SK-N-SH (cell line): ENCODE measurements around the gene ZNF429. TPM values are rescaled to one million over a fixed set of nuclear protein-coding genes. Genes with fewer than 3 reads are reported as not detected.

Source experiments
- CTCF ChIA-PET: fragments of 300-600, 350-600 bp; formaldehyde crosslinking; extraction: SDS; loops from one replicate; lab custom pipeline; 2021; lab: Yijun Ruan, JAX
- POLR2A ChIA-PET: fragments of 350-600 bp; sonication (Branson Sonifier 250); formaldehyde crosslinking; extraction: SDS; loops from one replicate; lab custom pipeline; 2020; ENCODE audit warnings: antibody characterized with exemption, inconsistent platforms; lab: Yijun Ruan, JAX
- DNase-seq: peaks from one replicate; pipeline ENCODE4 v3.0.0; 2012
- H2AFZ ChIP-seq: fragments of 200-600 bp; sonication (generic); 2 replicates; pipeline ENCODE4 v1.8.1; 2016; ENCODE audit warnings: antibody characterized with exemption, mild to moderate bottlenecking, low read depth
- H3F3A ChIP-seq: fragments of 200-600 bp; sonication (generic); replicated peaks from 2 replicates; pipeline ENCODE3; 2016; ENCODE audit warnings: antibody characterized with exemption, mild to moderate bottlenecking; ENCODE audit not compliant: insufficient read depth
- H3K27ac ChIP-seq, 2 experiments: fragments of 200-500 bp in 1 of 2; fragments of 200-600 bp in 1 of 2; sonication (Bioruptor generic) in 1 of 2; sonication (generic), shearing (Covaris generic) in 1 of 2; 2 replicates each; pipeline versions ENCODE4 v1.5.1 to v1.6.1; 2014 to 2016; ENCODE audit warnings: low read depth in 2 of 2, inconsistent platforms in 1 of 2, low read length in 1 of 2, mild to moderate bottlenecking in 1 of 2, mixed read lengths in 1 of 2
- H3K27me3 ChIP-seq: fragments of 200-600 bp; sonication (generic), shearing (Covaris generic); 2 replicates; pipeline ENCODE4 v1.6.1; 2016; ENCODE audit warnings: mixed run types; ENCODE audit not compliant: insufficient read depth
- H3K36me3 ChIP-seq, 2 experiments: fragments of 200-500 bp in 1 of 2; fragments of 200-600 bp in 1 of 2; sonication (Bioruptor generic) in 1 of 2; sonication (generic) in 1 of 2; replicated peaks in 1 of 2; 2 replicates each; pipeline versions ENCODE3 to v1.5.1; 2014 to 2016; ENCODE audit warnings: low read length in 1 of 2, mild to moderate bottlenecking in 1 of 2; ENCODE audit not compliant: insufficient read depth in 2 of 2, control insufficient read depth in 1 of 2
- H3K4me1 ChIP-seq, 2 experiments: fragments of 200-500 bp in 1 of 2; fragments of 200-600 bp in 1 of 2; sonication (Bioruptor generic) in 1 of 2; sonication (generic), shearing (Covaris generic) in 1 of 2; 2 replicates each; pipeline versions ENCODE4 v1.5.1 to v1.6.1; 2014 to 2016; ENCODE audit warnings: low read depth in 1 of 2, low read length in 1 of 2, mixed run types in 1 of 2; ENCODE audit not compliant: insufficient read depth in 2 of 2, control insufficient read depth in 1 of 2
- H3K4me2 ChIP-seq: fragments of 200-600 bp; sonication (generic), shearing (Covaris generic); 2 replicates; pipeline ENCODE4 v1.6.1; 2017; ENCODE audit warnings: mixed run types
- H3K4me3 ChIP-seq, 2 experiments: fragments of 200-500 bp in 1 of 2; fragments of 200-600 bp in 1 of 2; sonication (Bioruptor generic) in 1 of 2; sonication (generic), shearing (Covaris generic) in 1 of 2; 2 replicates each; pipeline versions ENCODE4 v1.5.1 to v1.8.1; 2014 to 2016; ENCODE audit warnings: low read depth in 2 of 2, inconsistent platforms in 1 of 2, low read length in 1 of 2, mild to moderate bottlenecking in 1 of 2, mixed read lengths in 1 of 2, moderate library complexity in 1 of 2
- H3K79me2 ChIP-seq: fragments of 200-600 bp; sonication (generic); 2 replicates; pipeline ENCODE4 v1.8.1; 2017; ENCODE audit warnings: mild to moderate bottlenecking; ENCODE audit not compliant: insufficient read depth
- H3K9ac ChIP-seq: fragments of 200-600 bp; sonication (generic); 2 replicates; pipeline ENCODE4 v1.6.1; 2017; ENCODE audit warnings: mixed run types
- H3K9me2 ChIP-seq: fragments of 200-600 bp; sonication (generic); 2 replicates; pipeline ENCODE4 v1.6.1; 2017; ENCODE audit warnings: mixed run types
- H3K9me3 ChIP-seq: fragments of 200-600 bp; sonication (generic); 2 replicates; pipeline ENCODE4 v1.6.1; 2017; ENCODE audit warnings: mixed run types, mild to moderate bottlenecking, moderate library complexity
- H4K20me1 ChIP-seq: fragments of 200-600 bp; sonication (generic); 2 replicates; pipeline ENCODE4 v1.6.1; 2017; ENCODE audit warnings: mild to moderate bottlenecking, mixed run types; ENCODE audit not compliant: insufficient read depth
- EZH2phosphoT487 ChIP-seq: fragments of 200-600 bp; sonication (generic); IDR thresholded peaks from 2 replicates; pipeline ENCODE4 v1.6.1; 2017; ENCODE audit warnings: low read depth, mixed run types, mild to moderate bottlenecking, antibody characterized with exemption, moderate library complexity, borderline replicate concordance
- FOXJ3 ChIP-seq: sonication (generic); formaldehyde crosslinking; IDR thresholded peaks from 2 replicates; pipeline ENCODE4 v1.5.1; 2020; ENCODE audit warnings: mild to moderate bottlenecking, missing genetic modification reagents
- GABPA ChIP-seq: IDR thresholded peaks from 2 replicates; pipeline ENCODE4 v1.4.0; 2012; ENCODE audit warnings: low read depth, mild to moderate bottlenecking
- MEF2A ChIP-seq: IDR thresholded peaks from 2 replicates; pipeline ENCODE4 v1.4.0; 2012; ENCODE audit warnings: low read depth, borderline replicate concordance
- NRF1 ChIP-seq: IDR thresholded peaks from 2 replicates; pipeline ENCODE4 v1.6.1; 2012; ENCODE audit warnings: low read depth, mild to moderate bottlenecking, low read length
- POLR2AphosphoS5 ChIP-seq: IDR thresholded peaks from 2 replicates; pipeline ENCODE4 v1.6.1; 2012; ENCODE audit warnings: low read depth, low read length
- RAD21 ChIP-seq: IDR thresholded peaks from 2 replicates; pipeline ENCODE4 v1.6.1; 2012; ENCODE audit warnings: mild to moderate bottlenecking, low read length
- RCOR1 ChIP-seq: fragments of 150-350 bp; IDR thresholded peaks from 2 replicates; pipeline ENCODE4 v1.6.1; 2017; ENCODE audit warnings: antibody characterized with exemption, low read length
- RXRA ChIP-seq: IDR thresholded peaks from 2 replicates; pipeline ENCODE4 v1.4.0; 2012; ENCODE audit warnings: low read depth, mild to moderate bottlenecking, borderline replicate concordance
- SMC3 ChIP-seq: IDR thresholded peaks from 2 replicates; pipeline ENCODE4 v1.6.1; 2012; ENCODE audit warnings: low read depth, low read length, improper control_type of control experiment
- TAF1 ChIP-seq: IDR thresholded peaks from 2 replicates; pipeline ENCODE4 v1.6.1; 2012; ENCODE audit warnings: low read depth, mild to moderate bottlenecking, low read length, moderate library complexity, borderline replicate concordance
- ZBTB33 ChIP-seq: IDR thresholded peaks from 2 replicates; pipeline ENCODE4 v1.4.0; 2012; ENCODE audit warnings: low read depth, borderline replicate concordance
- WGBS: methylation state at CpG from one replicate; pipeline ENCODE4 v1.1.6; 2017; ENCODE audit warnings: low lambda C conversion rate; 5-methylcytosine and 5-hydroxymethylcytosine counted together
- polyA plus RNA-seq, 3 experiments: library from polyadenylated mRNA; depleted of rRNA; stranded (reverse); fragments of >200 nt; gene quantifications; 2 replicates each; pipeline ENCODE4 v1.2.3, GENCODE V29; 2012
- TF ChIP-seq, protein P1 (sequence below): IDR thresholded peaks from 2 replicates; pipeline ENCODE4 v1.6.1; 2012; ENCODE audit warnings: mild to moderate bottlenecking, low read depth, low read length, moderate library complexity
- TF ChIP-seq, protein P2 (sequence below): IDR thresholded peaks from 2 replicates; pipeline ENCODE4 v1.4.0; 2012; ENCODE audit warnings: low read depth
- TF ChIP-seq, protein P3 (sequence below): fragments of 200-600 bp; sonication (generic); IDR thresholded peaks from 2 replicates; pipeline ENCODE4 v1.6.1; 2017; ENCODE audit warnings: antibody characterized with exemption, mild to moderate bottlenecking, moderate library complexity

ZNF429 gene
- polyA plus RNA-seq, 1 of the 3 experiments (the other 2 are of a cell fraction): 5.6 TPM

DNA sequence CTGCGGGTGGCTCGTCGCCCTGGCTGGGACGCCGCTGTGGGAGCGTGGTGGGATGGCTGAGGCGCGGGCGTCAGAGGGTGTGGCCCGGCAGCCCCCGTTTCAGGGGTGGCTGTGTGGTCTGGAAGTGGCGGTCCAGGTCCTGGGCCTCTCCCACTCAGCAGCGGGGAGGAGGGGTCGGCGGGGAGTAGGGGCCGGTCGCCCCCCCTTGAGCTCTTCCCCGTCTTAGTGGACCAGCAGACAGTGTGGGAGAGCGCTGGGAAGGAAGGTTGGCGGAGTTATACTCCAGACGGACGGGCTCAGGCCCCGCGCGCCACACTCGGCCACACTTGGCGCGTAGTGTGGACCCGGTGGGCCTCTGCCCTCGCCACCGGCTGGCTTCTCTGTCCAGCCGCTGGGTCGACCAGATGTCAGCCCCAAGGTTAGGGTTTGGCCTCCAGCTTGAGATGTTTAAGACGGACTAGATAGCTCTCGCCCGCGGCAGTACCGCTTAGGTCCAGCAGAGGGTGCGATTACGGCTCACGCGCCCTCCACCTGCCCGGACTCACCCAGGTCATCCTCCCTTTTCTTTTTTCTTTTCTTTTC lies 21.7 kb upstream of the ZNF429 start:
- no peak overlapping the region for H3K4me3 ChIP-seq
- H3K9me3 ChIP-seq: no peaks in the 10 kb centered on the region
- H4K20me1 ChIP-seq: no peaks in the 10 kb centered on the region
- H3K79me2 ChIP-seq: no peaks in the 10 kb centered on the region
- ChIA-PET POLR2A (interaction anchor here (1.5 kb wide), 1 partner anchor 22 kb away, joined by 5 read pairs; the partner anchor contains the start of gene ZNF429), CTCF (interaction anchor here (0.6 to 2.7 kb wide), 41 partner anchors 8 to 1236 kb away, joined by 3 to 48 read pairs (median 4); partner anchors contain the start of genes ZNF429 and ZNF431)
- no peak overlapping the region for H3K4me2 ChIP-seq
- H2AFZ ChIP-seq: no peak overlapping the region
- TF ChIP-seq TAF1 (no peak), POLR2AphosphoS5 (no peak), MEF2A (no peak), RCOR1 (no peak), RAD21 (peak; percentile 61), RXRA (no peak), FOXJ3 (CRISPR knock-in tag) (no peak), NRF1 (no peak), SMC3 (peak; percentile 52), GABPA (no peak), EZH2phosphoT487 (no peak), ZBTB33 (no peak)
- TF ChIP-seq, protein P1, sequence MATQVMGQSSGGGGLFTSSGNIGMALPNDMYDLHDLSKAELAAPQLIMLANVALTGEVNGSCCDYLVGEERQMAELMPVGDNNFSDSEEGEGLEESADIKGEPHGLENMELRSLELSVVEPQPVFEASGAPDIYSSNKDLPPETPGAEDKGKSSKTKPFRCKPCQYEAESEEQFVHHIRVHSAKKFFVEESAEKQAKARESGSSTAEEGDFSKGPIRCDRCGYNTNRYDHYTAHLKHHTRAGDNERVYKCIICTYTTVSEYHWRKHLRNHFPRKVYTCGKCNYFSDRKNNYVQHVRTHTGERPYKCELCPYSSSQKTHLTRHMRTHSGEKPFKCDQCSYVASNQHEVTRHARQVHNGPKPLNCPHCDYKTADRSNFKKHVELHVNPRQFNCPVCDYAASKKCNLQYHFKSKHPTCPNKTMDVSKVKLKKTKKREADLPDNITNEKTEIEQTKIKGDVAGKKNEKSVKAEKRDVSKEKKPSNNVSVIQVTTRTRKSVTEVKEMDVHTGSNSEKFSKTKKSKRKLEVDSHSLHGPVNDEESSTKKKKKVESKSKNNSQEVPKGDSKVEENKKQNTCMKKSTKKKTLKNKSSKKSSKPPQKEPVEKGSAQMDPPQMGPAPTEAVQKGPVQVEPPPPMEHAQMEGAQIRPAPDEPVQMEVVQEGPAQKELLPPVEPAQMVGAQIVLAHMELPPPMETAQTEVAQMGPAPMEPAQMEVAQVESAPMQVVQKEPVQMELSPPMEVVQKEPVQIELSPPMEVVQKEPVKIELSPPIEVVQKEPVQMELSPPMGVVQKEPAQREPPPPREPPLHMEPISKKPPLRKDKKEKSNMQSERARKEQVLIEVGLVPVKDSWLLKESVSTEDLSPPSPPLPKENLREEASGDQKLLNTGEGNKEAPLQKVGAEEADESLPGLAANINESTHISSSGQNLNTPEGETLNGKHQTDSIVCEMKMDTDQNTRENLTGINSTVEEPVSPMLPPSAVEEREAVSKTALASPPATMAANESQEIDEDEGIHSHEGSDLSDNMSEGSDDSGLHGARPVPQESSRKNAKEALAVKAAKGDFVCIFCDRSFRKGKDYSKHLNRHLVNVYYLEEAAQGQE: no peak
- TF ChIP-seq, protein P2, sequence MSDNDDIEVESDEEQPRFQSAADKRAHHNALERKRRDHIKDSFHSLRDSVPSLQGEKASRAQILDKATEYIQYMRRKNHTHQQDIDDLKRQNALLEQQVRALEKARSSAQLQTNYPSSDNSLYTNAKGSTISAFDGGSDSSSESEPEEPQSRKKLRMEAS: no peak
- TF ChIP-seq, protein P3, sequence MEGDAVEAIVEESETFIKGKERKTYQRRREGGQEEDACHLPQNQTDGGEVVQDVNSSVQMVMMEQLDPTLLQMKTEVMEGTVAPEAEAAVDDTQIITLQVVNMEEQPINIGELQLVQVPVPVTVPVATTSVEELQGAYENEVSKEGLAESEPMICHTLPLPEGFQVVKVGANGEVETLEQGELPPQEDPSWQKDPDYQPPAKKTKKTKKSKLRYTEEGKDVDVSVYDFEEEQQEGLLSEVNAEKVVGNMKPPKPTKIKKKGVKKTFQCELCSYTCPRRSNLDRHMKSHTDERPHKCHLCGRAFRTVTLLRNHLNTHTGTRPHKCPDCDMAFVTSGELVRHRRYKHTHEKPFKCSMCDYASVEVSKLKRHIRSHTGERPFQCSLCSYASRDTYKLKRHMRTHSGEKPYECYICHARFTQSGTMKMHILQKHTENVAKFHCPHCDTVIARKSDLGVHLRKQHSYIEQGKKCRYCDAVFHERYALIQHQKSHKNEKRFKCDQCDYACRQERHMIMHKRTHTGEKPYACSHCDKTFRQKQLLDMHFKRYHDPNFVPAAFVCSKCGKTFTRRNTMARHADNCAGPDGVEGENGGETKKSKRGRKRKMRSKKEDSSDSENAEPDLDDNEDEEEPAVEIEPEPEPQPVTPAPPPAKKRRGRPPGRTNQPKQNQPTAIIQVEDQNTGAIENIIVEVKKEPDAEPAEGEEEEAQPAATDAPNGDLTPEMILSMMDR: peak; percentile 48
- H3K4me1 ChIP-seq: no peaks in the 10 kb centered on the region
- DNase-seq: peak; percentile 85
- H3K27ac ChIP-seq: no peak overlapping the region
- H3K9me2 ChIP-seq: no peaks in the 10 kb centered on the region
- 65% methylated on average over 34 of the region's 43 CpGs for WGBS
- H3K36me3 ChIP-seq: no peaks in the 10 kb centered on the region
- no peak overlapping the region for H3K9ac ChIP-seq
- H3K27me3 ChIP-seq: no peaks in the 10 kb centered on the region
- no peaks in the 10 kb centered on the region for H3F3A ChIP-seq
